ENCODE data around the gene PPARA.
A peak's percentile ranks its signal among the peaks of the same experiment; 100 is the strongest.
"Not testable (repeated sequence)": the region's sequence is repeated elsewhere in the genome, so short reads cannot be mapped to it uniquely, and the experiment has no call there.

Gene PPARA

DNA sequence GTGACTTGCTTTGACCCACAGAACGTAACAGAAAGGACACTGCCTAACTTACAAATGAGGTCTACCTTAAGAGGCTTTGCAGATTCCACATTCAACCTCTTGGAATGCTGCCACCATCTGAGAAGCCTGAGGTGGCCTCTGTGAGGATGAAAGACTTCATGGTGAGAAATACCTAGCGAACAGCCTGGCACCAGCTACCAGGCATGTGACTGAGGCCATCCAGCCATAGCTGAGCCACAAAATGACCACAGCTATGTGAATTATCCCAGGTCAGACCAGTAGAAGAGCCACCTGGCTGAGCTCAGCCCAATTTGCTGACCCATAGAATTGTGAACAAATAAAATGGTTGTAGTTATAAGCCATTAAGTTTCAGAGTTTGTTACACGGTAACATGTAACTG lies 37.5 kb downstream of the PPARA start:
- DNase-seq = no peak
- ATAC-seq = no peak
- no peak overlapping the region for H3K27ac Mint-ChIP-seq

DNA sequence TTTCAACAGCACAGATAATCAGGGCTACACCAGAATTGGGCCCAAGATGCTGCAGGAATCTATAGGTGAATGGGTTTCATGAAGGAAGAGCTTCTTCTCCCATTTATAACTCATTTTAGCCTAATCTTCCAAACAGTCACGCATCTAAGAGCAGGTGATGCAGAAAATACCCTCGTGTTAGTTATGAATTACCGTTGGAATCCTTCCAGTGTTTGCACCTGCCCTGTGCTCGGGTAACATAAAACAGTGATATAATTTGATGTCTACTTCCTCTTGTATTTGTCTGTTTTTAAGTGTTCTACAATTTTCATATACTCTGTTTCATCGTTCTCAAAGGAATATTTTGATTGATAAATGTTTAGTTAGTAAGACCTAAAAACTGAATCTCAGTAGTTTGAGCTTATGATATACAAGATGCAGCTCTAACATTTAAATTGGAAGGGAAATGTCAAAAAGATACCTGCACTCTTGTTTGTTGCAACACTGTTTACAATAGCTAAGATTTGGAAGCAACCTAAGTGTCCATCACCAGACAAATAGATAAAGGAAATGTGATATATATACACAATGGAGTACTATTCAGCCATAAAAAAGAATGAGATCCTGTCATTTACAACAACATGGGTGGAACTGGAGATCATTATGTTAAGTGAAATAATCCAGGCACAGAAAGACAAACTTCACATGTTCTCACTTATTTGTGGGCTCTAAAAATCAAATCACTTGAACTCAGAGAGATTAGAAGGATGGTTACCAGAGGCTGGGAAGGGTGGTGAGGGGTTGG lies 42.1 kb downstream of the PPARA start:
- Mint-ChIP-seq H3K4me3 (no peak overlapping the region), H3K4me1 (peaks cover 14% of the 10 kb centered on the region), H3K27ac (no peak overlapping the region), H3K9me3 (no peaks in the 10 kb centered on the region), H3K27me3 (no peaks in the 10 kb centered on the region)
- DNase-seq (no peak), ATAC-seq (no peak)

More for the DNA sequence above, 37.5 kb downstream of the PPARA start:
- Mint-ChIP-seq H3K4me1 (no peaks in the 10 kb centered on the region), H3K9me3 (no peaks in the 10 kb centered on the region), H3K4me3 (no peak overlapping the region), H3K27me3 (no peaks in the 10 kb centered on the region)

DNA sequence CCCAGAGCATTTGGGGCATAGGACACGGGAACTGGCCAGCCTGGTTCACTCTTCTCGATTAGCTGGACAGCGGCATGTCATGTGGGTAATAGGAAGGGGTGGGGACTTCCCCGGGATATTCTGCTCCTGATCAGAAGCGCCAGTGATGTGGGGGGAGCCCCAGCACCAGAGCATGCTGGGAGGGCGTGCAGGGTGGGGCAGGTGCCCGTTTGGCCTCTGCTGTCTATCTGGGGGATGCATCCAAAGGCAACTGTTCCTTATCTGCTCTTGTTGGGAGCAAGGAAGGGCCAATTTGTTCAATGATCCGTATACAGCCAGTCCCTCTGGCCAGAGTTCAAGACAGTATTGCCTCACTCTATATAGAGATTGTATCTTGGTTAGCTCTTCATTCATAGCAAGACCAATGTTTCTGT lies 43.6 kb downstream of the PPARA start:
- H3K27me3 Mint-ChIP-seq = no peaks in the 10 kb centered on the region
- no peak overlapping the region for H3K27ac Mint-ChIP-seq
- no peaks in the 10 kb centered on the region for H3K9me3 Mint-ChIP-seq
- ATAC-seq (no peak), DNase-seq (no peak)
- H3K4me3 Mint-ChIP-seq = no peak overlapping the region
- H3K4me1 Mint-ChIP-seq = peaks cover 14% of the 10 kb centered on the region

- no peak overlapping the region for H3K27ac Mint-ChIP-seq
- ATAC-seq = no peak
- H3K4me3 Mint-ChIP-seq = no peak overlapping the region
- H3K27me3 Mint-ChIP-seq = no peaks in the 10 kb centered on the region
- no peaks in the 10 kb centered on the region for H3K9me3 Mint-ChIP-seq
- no peak for DNase-seq
- H3K4me1 Mint-ChIP-seq = peaks cover 14% of the 10 kb centered on the region
Observed at GRCh38 chr22:46195487-46196165, 45.3 kb downstream of the PPARA start.

DNA sequence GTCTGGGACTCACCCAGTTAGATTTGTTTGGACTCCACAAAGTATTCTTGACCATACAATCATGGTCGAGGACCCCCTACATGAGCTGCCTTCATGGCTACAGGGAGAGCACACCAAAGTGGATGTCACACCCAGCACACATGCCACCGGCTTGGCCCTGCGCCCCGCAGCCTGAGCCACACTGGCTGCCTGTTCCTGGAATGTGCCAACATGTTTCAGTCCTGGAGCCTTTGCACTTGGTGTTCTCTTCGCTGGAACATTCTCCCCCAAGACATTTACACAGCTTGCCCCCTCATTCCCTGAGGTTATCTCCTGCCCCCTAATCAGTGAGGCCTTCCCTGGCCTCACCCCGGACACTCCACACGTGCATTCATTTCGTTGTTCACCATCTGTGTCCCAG lies 46.0 kb downstream of the PPARA start:
- H3K4me1 Mint-ChIP-seq = peaks cover 14% of the 10 kb centered on the region
- H3K4me3 Mint-ChIP-seq = no peak overlapping the region
- no peaks in the 10 kb centered on the region for H3K27me3 Mint-ChIP-seq
- no peak for DNase-seq
- peak overlapping the region in 1 of 2 donors; percentile 91 for H3K27ac Mint-ChIP-seq
- H3K9me3 Mint-ChIP-seq = no peaks in the 10 kb centered on the region
- ATAC-seq = no peak

DNA sequence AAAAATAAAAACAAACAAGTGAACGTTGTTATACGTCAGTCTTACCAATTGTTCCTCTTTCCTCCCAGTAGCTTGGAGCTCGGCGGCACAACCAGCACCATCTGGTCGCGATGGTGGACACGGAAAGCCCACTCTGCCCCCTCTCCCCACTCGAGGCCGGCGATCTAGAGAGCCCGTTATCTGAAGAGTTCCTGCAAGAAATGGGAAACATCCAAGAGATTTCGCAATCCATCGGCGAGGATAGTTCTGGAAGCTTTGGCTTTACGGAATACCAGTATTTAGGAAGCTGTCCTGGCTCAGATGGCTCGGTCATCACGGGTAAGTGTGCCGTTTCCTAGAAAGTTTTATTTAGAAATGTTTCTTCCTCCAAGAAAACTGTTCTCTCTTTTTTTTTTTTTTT lies 47.9 kb downstream of the PPARA start:
- no peaks in the 10 kb centered on the region for H3K27me3 Mint-ChIP-seq
- DNase-seq (no peak), ATAC-seq (no peak)
- H3K9me3 Mint-ChIP-seq = no peaks in the 10 kb centered on the region
- H3K4me3 Mint-ChIP-seq = no peak overlapping the region
- H3K27ac Mint-ChIP-seq = no peak overlapping the region
- H3K4me1 Mint-ChIP-seq = peaks cover 14% of the 10 kb centered on the region

GRCh38 chr22:46198806-46199205 lies 48.5 kb downstream of the PPARA start:
- peaks cover 14% of the 10 kb centered on the region for H3K4me1 Mint-ChIP-seq
- H3K27me3 Mint-ChIP-seq, ATAC-seq, H3K4me3 Mint-ChIP-seq, DNase-seq, H3K27ac Mint-ChIP-seq, H3K9me3 Mint-ChIP-seq: not testable (repeated sequence)

DNA sequence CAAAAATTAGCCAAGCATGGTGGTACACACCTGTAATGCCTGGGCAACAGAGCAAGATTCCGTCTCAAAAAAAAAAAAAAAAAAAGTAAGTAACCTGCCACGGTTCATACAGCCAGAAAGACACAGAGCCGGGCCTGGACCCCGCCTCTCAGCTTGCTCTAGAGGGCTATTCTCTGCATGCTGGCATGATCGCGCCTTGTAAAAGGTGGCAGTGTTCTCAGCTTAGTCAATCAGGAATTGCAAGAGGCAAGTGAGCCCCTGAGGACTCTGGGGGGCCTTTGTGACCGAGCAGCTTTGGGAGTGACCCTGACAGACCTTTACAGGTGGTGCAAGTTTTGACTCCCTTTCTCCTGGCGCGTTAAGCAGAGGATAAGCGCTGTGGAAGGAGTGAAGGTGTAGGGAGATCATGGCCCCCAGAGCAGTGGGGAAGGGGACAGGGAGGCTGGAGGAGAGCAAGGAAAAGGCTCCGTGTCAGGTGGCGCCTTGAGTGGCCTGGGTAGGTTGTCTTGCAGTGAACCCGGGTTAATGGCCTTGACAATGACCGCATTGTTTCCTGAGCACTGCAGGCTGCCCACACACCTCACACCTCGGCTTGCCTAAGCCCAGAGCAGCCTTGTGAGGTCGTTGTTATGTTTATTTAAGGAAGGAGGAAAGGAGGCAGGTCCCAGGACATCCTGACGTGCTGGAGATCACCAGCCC lies 50.9 kb downstream of the PPARA start:
- DNase-seq (no peak), ATAC-seq (no peak)
- peaks cover 5% of the 10 kb centered on the region for H3K4me1 Mint-ChIP-seq
- peaks cover 5 to 6% of the 10 kb centered on the region in 2 donors for H3K9me3 Mint-ChIP-seq
- no peaks in the 10 kb centered on the region for H3K27me3 Mint-ChIP-seq
- no peak overlapping the region for H3K27ac Mint-ChIP-seq
- H3K4me3 Mint-ChIP-seq = no peak overlapping the region

- ATAC-seq (no peak), DNase-seq (no peak)
- no peaks in the 10 kb centered on the region for H3K4me1 Mint-ChIP-seq
- H3K4me3 Mint-ChIP-seq = no peak overlapping the region
- peaks cover 5 to 6% of the 10 kb centered on the region in 2 donors for H3K9me3 Mint-ChIP-seq
- H3K27me3 Mint-ChIP-seq = no peaks in the 10 kb centered on the region
- no peak overlapping the region for H3K27ac Mint-ChIP-seq
Observed at GRCh38 chr22:46202897-46203600, 52.7 kb downstream of the PPARA start.

DNA sequence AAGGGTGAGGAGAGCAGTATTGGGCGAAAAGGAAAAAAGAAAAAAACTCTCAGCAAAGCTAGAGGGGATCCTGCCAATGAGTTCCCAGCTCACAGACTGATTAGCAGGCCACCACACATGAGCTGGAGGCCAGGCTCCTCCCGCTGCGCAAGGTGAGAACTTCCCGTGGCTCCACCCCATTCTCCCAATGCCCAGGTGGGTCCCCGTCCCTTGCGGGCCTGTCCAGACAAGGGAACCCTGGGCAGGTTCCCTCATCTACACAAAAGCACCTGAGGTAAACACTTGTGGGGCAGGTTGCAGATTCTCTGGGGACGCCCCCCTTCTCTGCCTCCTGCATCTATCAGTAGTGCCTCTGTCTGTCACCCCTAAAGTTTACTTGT lies 53.3 kb downstream of the PPARA start:
- H3K27ac Mint-ChIP-seq = no peak overlapping the region
- no peak overlapping the region for H3K4me3 Mint-ChIP-seq
- H3K4me1 Mint-ChIP-seq = no peaks in the 10 kb centered on the region

DNA sequence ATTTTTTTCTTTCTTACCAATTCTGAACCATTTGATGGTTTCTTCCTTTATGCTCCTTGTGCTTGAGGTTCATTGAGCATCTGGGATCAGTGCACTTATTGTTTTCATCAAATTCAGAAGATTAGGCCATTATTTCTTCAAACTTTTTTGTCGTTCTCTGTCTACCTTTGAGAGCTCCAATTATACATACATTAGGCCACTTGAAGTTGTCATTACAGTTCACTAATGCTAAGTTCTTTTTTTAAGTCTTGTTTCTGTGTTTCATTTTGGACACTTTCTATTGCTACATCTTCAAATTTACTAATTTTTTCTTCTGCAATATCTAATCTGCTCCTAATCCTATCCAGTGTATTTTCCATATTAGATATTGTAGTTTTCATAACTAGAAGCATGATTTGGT lies 58.9 kb downstream of the PPARA start:
- ATAC-seq (no peak), DNase-seq (no peak)
- Mint-ChIP-seq H3K9me3 (peaks cover 18 to 22% of the 10 kb centered on the region in 2 donors), H3K27me3 (no peaks in the 10 kb centered on the region), H3K4me1 (no peaks in the 10 kb centered on the region), H3K27ac (no peak overlapping the region), H3K4me3 (no peak overlapping the region)

More for the DNA sequence above, 53.3 kb downstream of the PPARA start:
- H3K27me3 Mint-ChIP-seq = no peaks in the 10 kb centered on the region
- H3K9me3 Mint-ChIP-seq = peaks cover 7 to 10% of the 10 kb centered on the region in 2 donors
- no peak for DNase-seq
- no peak for ATAC-seq

GRCh38 chr22:46212195-46212594 lies 61.9 kb downstream of the PPARA start:
- Mint-ChIP-seq H3K9me3 (peaks cover 13 to 16% of the 10 kb centered on the region in 2 donors), H3K27me3 (no peaks in the 10 kb centered on the region), H3K27ac (no peak overlapping the region), H3K4me3 (no peak overlapping the region), H3K4me1 (no peaks in the 10 kb centered on the region)
- DNase-seq (peak in 1 of 2 donors; percentile 24), ATAC-seq (peak; percentile 72)

DNA sequence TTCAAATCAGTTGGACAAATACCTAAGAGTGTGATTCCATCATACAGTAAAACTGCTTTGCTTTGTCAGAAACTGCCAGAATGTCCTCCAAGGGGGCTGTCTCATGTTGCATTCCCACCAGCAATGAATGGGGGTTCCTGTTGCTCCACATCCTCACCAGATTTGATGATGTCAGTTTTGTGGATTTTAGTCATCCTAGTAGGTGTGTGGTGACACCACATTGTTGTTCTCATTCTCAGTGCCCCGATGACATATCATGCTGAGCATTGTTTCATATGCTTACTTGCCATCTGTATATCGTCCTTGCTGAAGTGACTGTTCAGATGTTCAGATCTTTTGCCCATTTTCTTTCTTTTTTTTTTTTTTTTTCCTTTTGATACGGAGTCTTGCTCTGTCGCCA lies 62.7 kb downstream of the PPARA start:
- H3K27ac Mint-ChIP-seq = no peak overlapping the region
- H3K4me1 Mint-ChIP-seq = no peaks in the 10 kb centered on the region
- H3K27me3 Mint-ChIP-seq = no peaks in the 10 kb centered on the region
- ATAC-seq (peak; percentile 95), DNase-seq (peak in 1 of 2 donors; percentile 38)
- H3K4me3 Mint-ChIP-seq = no peak overlapping the region
- H3K9me3 Mint-ChIP-seq = peaks cover 13 to 16% of the 10 kb centered on the region in 2 donors

DNA sequence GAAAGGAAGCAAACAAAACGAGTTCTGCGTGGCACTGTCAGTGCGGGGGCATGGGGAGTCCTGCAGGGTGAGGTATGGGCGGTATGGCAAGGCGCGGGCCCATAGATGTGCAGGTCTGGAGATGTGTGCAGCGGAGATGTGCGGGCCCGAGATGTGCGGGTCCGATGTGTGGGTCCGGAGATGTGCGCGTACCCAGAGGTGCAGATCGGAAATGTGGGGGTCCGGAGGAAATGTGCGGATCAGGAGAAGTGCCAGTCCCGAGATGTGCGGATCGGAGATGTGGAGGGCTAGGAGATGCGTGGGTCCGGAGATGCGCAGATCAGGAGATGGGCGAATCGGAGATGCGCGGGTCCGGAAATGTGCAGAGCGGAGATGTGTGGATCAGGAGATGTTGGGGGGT lies 63.8 kb downstream of the PPARA start:
- Mint-ChIP-seq H3K4me3 (no peak overlapping the region), H3K4me1 (peaks cover under 1% of the 10 kb centered on the region), H3K27me3 (no peaks in the 10 kb centered on the region), H3K27ac (peak overlapping the region; percentile 27 to 88), H3K9me3 (peaks cover 5 to 7% of the 10 kb centered on the region in 2 donors)
- DNase-seq (no peak), ATAC-seq (no peak)

DNA sequence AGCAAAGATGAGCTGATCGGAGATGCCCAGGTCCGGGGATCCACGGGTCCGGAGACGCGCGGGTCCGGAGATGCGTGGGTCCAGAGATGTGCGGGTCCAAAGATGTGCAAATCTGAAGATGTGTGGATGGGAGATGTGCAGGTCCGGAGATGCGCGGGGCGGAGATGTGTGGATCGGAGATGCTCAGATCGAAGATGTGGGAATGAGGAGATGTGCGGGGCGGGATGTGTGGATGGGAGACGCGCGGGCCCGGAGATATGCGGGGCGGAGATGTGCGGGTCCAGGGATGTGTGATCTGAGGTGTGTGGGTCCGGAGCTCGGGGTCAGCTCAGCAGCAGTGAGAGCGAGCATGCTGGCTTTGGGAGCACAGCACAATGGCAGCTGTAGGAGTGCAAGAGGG lies 64.3 kb downstream of the PPARA start:
- H3K4me3 Mint-ChIP-seq = no peak overlapping the region
- ATAC-seq = no peak
- peaks cover under 1 to 2% of the 10 kb centered on the region in 2 donors for H3K9me3 Mint-ChIP-seq
- peaks cover 5% of the 10 kb centered on the region for H3K4me1 Mint-ChIP-seq
- no peak for DNase-seq
- H3K27me3 Mint-ChIP-seq = no peaks in the 10 kb centered on the region
- H3K27ac Mint-ChIP-seq = no peak overlapping the region
